ENCODE results near the gene WWOX. TPM values are rescaled to one million over a fixed set of nuclear protein-coding genes. Genes with fewer than 3 reads are reported as not detected.

WWOX gene
- polyA plus RNA-seq, 2 of the 4 experiments (the other 2 are of a cell fraction), result 16.0 to 17.2 TPM

DNA sequence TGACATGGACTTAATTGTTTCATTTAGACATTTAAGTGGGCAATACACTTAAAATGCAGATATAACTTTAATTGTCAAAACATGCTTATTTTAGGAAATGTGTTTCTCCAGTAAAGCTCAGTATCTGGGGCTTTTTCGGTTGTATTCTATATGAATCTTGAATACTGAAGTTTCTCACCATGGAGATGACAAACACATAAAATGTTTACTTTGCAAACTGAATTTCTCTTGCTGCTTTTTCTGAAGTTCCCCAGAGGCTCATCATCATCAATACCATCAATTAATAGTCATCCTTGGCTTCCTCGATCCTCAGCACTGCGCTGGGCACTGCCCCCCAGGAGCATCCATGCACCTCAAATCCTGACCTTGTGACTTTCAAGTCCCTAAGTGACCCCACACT, 227.3 kb downstream of the WWOX start:
- ATAC-seq (no peak), FAIRE-seq (no peak), DNase-seq (ENCODE audit: low read depth in 1 of 2, low spot score in 1 of 2) (no peak)
- Histone ChIP-seq H3K9me3 (no peaks in the 10 kb centered on the region), H3K4me2 (no peak overlapping the region), H3K4me1 (no peaks in the 10 kb centered on the region), H3K4me3 (no peak overlapping the region), H3K27ac (no peak overlapping the region)
- 85% methylated on average over 3 of the region's 3 CpGs for WGBS (ENCODE audit: missing lambda C conversion rate)
- ChIA-PET POLR2A (no interaction called here), CTCF (no interaction called here)
- TF ChIP-seq, protein P1, sequence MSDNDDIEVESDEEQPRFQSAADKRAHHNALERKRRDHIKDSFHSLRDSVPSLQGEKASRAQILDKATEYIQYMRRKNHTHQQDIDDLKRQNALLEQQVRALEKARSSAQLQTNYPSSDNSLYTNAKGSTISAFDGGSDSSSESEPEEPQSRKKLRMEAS (IDR thresholded peaks at IDR 0.05), result no peak
- TF ChIP-seq, protein P2, sequence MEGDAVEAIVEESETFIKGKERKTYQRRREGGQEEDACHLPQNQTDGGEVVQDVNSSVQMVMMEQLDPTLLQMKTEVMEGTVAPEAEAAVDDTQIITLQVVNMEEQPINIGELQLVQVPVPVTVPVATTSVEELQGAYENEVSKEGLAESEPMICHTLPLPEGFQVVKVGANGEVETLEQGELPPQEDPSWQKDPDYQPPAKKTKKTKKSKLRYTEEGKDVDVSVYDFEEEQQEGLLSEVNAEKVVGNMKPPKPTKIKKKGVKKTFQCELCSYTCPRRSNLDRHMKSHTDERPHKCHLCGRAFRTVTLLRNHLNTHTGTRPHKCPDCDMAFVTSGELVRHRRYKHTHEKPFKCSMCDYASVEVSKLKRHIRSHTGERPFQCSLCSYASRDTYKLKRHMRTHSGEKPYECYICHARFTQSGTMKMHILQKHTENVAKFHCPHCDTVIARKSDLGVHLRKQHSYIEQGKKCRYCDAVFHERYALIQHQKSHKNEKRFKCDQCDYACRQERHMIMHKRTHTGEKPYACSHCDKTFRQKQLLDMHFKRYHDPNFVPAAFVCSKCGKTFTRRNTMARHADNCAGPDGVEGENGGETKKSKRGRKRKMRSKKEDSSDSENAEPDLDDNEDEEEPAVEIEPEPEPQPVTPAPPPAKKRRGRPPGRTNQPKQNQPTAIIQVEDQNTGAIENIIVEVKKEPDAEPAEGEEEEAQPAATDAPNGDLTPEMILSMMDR (IDR thresholded peaks at IDR 0.05), result no peak
- TF ChIP-seq RNF2 (IDR thresholded peaks at IDR 0.05; ENCODE audit: borderline replicate concordance, low read depth), result no peak
- TF ChIP-seq, protein P3, sequence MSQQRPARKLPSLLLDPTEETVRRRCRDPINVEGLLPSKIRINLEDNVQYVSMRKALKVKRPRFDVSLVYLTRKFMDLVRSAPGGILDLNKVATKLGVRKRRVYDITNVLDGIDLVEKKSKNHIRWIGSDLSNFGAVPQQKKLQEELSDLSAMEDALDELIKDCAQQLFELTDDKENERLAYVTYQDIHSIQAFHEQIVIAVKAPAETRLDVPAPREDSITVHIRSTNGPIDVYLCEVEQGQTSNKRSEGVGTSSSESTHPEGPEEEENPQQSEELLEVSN (IDR thresholded peaks at IDR 0.05; ENCODE audit: borderline replicate concordance, low read depth), result no peak

DNA sequence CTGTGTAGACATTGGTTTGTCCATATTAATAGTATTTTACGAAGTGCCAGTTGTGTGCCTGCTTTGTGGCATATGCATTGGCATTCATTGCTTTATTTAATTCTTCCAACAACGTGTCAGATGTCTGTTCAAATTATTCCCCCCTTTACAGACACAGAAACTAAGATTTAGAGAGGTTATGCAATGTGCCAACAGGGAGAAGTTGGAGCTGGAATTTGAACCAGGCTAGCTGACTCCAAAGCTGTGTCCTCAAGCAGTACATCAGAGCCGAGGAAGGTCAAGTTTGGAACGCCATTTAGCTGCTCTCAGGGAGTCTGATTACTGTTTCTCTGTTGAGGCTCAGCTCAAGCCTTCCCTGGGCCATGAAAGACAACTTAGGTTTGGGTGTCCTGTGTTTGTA, 232.3 kb downstream of the WWOX start:
- Histone ChIP-seq H3K4me1 (no peaks in the 10 kb centered on the region), H3K4me3 (no peak overlapping the region), H3K4me2 (no peak overlapping the region), H3K27ac (no peak overlapping the region), H3K9me3 (no peaks in the 10 kb centered on the region)
- DNase-seq (ENCODE audit: low read depth in 1 of 2, low spot score in 1 of 2) (no peak), ATAC-seq (no peak; a peak in 1 of 6 replicates), FAIRE-seq (no peak)
- POLR2A ChIA-PET, result no interaction called here
- TF ChIP-seq ZSCAN20 (CRISPR knock-in tag; IDR thresholded peaks at IDR 0.05) (no peak), CEBPB (IDR thresholded peaks at IDR 0.05) (no peak), TFCP2L1 (CRISPR knock-in tag; IDR thresholded peaks at IDR 0.05) (no peak), RARB (CRISPR knock-in tag; IDR thresholded peaks at IDR 0.05) (no peak), EHF (CRISPR knock-in tag; IDR thresholded peaks at IDR 0.05) (no peak), EHMT2 (IDR thresholded peaks at IDR 0.05; ENCODE audit: low read depth) (no peak), HDAC2 (IDR thresholded peaks at IDR 0.05) (no peak), CBX8 (IDR thresholded peaks at IDR 0.05) (no peak), EP300 (IDR thresholded peaks at IDR 0.05) (no peak), MYC (IDR thresholded peaks at IDR 0.05; ENCODE audit: borderline replicate concordance, low read length) (no peak)
- 46% methylated on average over 4 of the region's 4 CpGs for WGBS (ENCODE audit: missing lambda C conversion rate)
- CTCF ChIA-PET, result interaction anchor here (0.6 kb wide), 1 partner anchor 643 kb away, joined by 5 read pairs; no protein-coding TSS in a partner anchor

DNA sequence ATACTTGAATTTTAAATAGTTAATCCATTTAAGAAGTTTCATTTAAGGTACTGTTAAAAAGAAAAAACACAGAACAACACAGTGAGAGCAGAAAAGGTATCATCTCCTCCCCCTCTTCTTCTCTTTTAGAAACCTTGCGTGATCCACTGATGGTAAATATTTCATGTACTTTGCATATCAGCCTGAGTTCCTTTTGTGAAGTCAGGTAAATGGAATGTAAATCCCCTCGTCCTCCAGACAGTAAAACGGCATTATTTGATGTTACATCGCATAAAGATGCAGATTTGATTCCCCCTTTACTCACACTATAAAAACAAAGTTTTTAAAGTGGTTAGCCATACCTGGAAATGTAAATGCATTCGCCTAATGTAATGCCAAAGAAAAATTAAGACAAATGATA, 234.4 kb downstream of the WWOX start:
- Histone ChIP-seq H3K27ac (no peak overlapping the region), H3K4me2 (no peak overlapping the region), H3K9me3 (no peaks in the 10 kb centered on the region), H3K4me1 (no peaks in the 10 kb centered on the region), H3K4me3 (no peak overlapping the region)
- POLR2A ChIA-PET, result no interaction called here
- 73% methylated on average over 5 of the region's 5 CpGs for WGBS (ENCODE audit: missing lambda C conversion rate)
- TF ChIP-seq EP300 (IDR thresholded peaks at IDR 0.05), result no peak
- CTCF ChIA-PET, result no interaction called here
- DNase-seq (ENCODE audit: low read depth in 1 of 2, low spot score in 1 of 2) (no peak), ATAC-seq (no peak), FAIRE-seq (no peak)

DNA sequence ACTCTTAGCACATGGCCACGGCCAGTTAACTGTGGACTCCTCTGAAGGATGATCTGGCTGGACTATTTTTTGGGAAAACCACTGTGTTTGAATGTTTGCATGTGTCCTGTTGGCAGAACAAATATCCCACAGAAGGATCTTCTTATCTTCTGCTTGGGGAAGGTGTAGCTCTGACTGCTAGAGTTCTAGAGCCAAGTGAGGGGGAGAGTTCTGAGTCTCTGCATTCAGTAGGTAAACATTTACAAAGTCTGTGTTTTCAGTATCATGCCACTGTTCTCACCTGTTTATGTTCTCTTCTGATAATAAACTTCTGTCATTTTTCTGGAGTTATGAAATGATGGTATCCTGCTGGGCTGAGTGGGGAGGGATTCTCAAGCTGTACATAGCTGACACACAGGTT, 241.1 kb downstream of the WWOX start:
- Histone ChIP-seq H3K4me2 (no peak overlapping the region), H3K9me3 (no peaks in the 10 kb centered on the region), H3K27ac (no peak overlapping the region), H3K4me3 (no peak overlapping the region), H3K4me1 (no peaks in the 10 kb centered on the region)
- no peak for ATAC-seq
- WGBS (ENCODE audit: missing lambda C conversion rate), result 23% methylated on average over 1 of the region's 1 CpG
- DNase-seq (ENCODE audit: low read depth in 1 of 2, low spot score in 1 of 2), result no peak
- FAIRE-seq, result no peak
- CTCF ChIA-PET, result no interaction called here
- POLR2A ChIA-PET, result no interaction called here
- TF ChIP-seq, protein P4, sequence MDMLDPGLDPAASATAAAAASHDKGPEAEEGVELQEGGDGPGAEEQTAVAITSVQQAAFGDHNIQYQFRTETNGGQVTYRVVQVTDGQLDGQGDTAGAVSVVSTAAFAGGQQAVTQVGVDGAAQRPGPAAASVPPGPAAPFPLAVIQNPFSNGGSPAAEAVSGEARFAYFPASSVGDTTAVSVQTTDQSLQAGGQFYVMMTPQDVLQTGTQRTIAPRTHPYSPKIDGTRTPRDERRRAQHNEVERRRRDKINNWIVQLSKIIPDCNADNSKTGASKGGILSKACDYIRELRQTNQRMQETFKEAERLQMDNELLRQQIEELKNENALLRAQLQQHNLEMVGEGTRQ (IDR thresholded peaks at IDR 0.05), result no peak
- TF ChIP-seq, protein P5, sequence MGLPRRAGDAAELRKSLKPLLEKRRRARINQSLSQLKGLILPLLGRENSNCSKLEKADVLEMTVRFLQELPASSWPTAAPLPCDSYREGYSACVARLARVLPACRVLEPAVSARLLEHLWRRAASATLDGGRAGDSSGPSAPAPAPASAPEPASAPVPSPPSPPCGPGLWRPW (IDR thresholded peaks at IDR 0.05), result no peak
- TF ChIP-seq POLR2A (IDR thresholded peaks at IDR 0.05; ENCODE audit: low read length), result no peak
- no peak for TF ChIP-seq CHD4 (IDR thresholded peaks at IDR 0.05; ENCODE audit: borderline replicate concordance)
- no peak for TF ChIP-seq CBX2 (IDR thresholded peaks at IDR 0.05; ENCODE audit: borderline replicate concordance, low read depth)
- TF ChIP-seq, protein P6, sequence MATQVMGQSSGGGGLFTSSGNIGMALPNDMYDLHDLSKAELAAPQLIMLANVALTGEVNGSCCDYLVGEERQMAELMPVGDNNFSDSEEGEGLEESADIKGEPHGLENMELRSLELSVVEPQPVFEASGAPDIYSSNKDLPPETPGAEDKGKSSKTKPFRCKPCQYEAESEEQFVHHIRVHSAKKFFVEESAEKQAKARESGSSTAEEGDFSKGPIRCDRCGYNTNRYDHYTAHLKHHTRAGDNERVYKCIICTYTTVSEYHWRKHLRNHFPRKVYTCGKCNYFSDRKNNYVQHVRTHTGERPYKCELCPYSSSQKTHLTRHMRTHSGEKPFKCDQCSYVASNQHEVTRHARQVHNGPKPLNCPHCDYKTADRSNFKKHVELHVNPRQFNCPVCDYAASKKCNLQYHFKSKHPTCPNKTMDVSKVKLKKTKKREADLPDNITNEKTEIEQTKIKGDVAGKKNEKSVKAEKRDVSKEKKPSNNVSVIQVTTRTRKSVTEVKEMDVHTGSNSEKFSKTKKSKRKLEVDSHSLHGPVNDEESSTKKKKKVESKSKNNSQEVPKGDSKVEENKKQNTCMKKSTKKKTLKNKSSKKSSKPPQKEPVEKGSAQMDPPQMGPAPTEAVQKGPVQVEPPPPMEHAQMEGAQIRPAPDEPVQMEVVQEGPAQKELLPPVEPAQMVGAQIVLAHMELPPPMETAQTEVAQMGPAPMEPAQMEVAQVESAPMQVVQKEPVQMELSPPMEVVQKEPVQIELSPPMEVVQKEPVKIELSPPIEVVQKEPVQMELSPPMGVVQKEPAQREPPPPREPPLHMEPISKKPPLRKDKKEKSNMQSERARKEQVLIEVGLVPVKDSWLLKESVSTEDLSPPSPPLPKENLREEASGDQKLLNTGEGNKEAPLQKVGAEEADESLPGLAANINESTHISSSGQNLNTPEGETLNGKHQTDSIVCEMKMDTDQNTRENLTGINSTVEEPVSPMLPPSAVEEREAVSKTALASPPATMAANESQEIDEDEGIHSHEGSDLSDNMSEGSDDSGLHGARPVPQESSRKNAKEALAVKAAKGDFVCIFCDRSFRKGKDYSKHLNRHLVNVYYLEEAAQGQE (IDR thresholded peaks at IDR 0.05), result no peak
- TF ChIP-seq HOXB13 (CRISPR knock-in tag; IDR thresholded peaks at IDR 0.05; ENCODE audit: low read depth), result no peak
- TF ChIP-seq RAD21 (conservative IDR thresholded peaks at IDR 0.05 in 1 of 2, IDR thresholded peaks at IDR 0.05 in 1 of 2), result no peak
- TF ChIP-seq RNF2 (IDR thresholded peaks at IDR 0.05; ENCODE audit: borderline replicate concordance, low read depth), result no peak
- no peak for TF ChIP-seq EP300 (IDR thresholded peaks at IDR 0.05)
- no peak for TF ChIP-seq ZSCAN20 (CRISPR knock-in tag; IDR thresholded peaks at IDR 0.05)
- no peak for TF ChIP-seq HOXA7 (CRISPR knock-in tag; IDR thresholded peaks at IDR 0.05)
- TF ChIP-seq, protein P1 (IDR thresholded peaks at IDR 0.05), result no peak
- no peak for TF ChIP-seq NPAS2 (CRISPR knock-in tag; IDR thresholded peaks at IDR 0.05; ENCODE audit: borderline replicate concordance)
